WTC11 (cell line): ENCODE data around the gene UMAD1.

ENCODE experiments used
- CTCF ChIP-seq: fragments of 200-600 bp; IDR thresholded peaks from 2 replicates; pipeline ENCODE4 v1.8.0; 2022; ENCODE audit warnings: antibody characterized with exemption
- E2F4 ChIP-seq: sonication (generic); formaldehyde crosslinking; IDR thresholded peaks from 2 replicates; pipeline ENCODE4 v1.8.1; 2022; ENCODE audit warnings: low read depth, mild to moderate bottlenecking, moderate library complexity, missing genetic modification reagents, borderline replicate concordance
- GRHL2 ChIP-seq: fragments of 250-450 bp; sonication (Bioruptor Pico); IDR thresholded peaks from 2 replicates; pipeline ENCODE4 v1.8.0; 2022; ENCODE audit warnings: mild to moderate bottlenecking, moderate library complexity; ENCODE audit not compliant: insufficient replicate concordance, severe bottlenecking
- MAX ChIP-seq: sonication (generic); formaldehyde crosslinking; IDR thresholded peaks from 2 replicates; pipeline ENCODE4 v1.8.0; 2022; ENCODE audit warnings: mild to moderate bottlenecking, missing genetic modification reagents
- NR2C2 ChIP-seq: sonication (generic); formaldehyde crosslinking; IDR thresholded peaks from 2 replicates; pipeline ENCODE4 v1.8.0; 2022; ENCODE audit warnings: mild to moderate bottlenecking, missing genetic modification reagents
- TEAD4 ChIP-seq: sonication (generic); formaldehyde crosslinking; IDR thresholded peaks from 2 replicates; pipeline ENCODE4 v1.8.0; 2022; ENCODE audit warnings: mild to moderate bottlenecking, missing genetic modification reagents
- ZNF396 ChIP-seq: fragments of 250-450 bp; sonication (Bioruptor Pico); IDR thresholded peaks from 2 replicates; pipeline ENCODE4 v1.8.0; 2021; ENCODE audit warnings: mild to moderate bottlenecking, moderate library complexity, borderline replicate concordance

GRCh38 chr7:7884855-7885254 lies 244.3 kb downstream of the UMAD1 start:
- TF ChIP-seq CTCF: no peak
- TF ChIP-seq GRHL2 (CRISPR knock-in tag): no peak
- TF ChIP-seq ZNF396 (CRISPR knock-in tag): no peak
- no peak for TF ChIP-seq TEAD4 (CRISPR knock-in tag)
- no peak for TF ChIP-seq E2F4 (CRISPR knock-in tag)
- TF ChIP-seq NR2C2: no peak
- no peak for TF ChIP-seq MAX (CRISPR knock-in tag)
